ENCODE data around the gene KIAA1549.
"Not testable (repeated sequence)": the region's sequence is repeated elsewhere in the genome, so short reads cannot be mapped to it uniquely, and the experiment has no call there.

The KIAA1549 gene

DNA sequence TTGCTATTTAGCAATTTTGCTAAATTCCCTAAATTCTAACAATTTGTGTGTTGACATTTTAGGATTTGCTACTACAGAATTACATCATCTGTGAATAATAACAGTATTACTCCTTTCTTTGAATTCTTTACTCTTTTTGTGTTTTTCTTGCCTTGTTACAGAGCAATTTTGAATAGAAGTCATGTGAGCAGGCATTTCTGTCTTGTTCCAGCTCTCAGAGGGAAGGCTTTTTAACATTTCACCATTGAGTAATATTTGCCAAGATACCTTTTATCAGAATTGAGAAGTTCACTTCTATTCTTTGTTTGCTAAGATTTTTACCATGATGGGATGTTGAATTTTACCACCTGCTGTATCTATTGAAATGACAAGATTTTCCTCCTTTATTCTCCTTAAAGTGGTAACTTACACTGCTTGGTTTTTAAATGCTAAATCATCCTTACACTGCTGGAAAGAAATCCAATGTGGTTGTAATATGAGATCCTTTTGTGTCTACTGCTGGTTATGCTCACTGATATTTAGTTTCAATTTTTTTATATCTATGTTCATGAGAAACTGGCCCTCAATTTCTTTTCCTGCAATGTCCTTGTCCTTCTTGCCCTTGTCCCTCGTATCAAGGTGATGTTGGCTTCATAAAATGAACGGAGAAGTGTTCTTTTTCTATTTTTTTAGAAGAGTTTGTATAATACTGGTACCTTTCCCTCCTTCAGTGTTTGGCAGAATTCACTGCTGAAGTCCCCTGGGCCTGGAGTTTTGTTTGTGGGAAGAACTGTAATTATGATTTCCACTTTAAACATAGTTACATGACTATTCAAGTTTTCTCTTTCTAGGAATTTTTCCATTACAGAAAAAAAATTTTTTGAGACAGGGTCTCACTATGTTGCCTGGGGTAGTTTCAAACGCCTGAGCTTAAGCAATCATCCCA is 132.9 kb downstream of the KIAA1549 start:
- FAIRE-seq = no peak

GRCh38 chr7:138845711-138846110 is 135.5 kb downstream of the KIAA1549 start:
- no peak for FAIRE-seq

- FAIRE-seq = no peak
Measured at GRCh38 chr7:138843632-138844580, 137.3 kb downstream of the KIAA1549 start.

DNA sequence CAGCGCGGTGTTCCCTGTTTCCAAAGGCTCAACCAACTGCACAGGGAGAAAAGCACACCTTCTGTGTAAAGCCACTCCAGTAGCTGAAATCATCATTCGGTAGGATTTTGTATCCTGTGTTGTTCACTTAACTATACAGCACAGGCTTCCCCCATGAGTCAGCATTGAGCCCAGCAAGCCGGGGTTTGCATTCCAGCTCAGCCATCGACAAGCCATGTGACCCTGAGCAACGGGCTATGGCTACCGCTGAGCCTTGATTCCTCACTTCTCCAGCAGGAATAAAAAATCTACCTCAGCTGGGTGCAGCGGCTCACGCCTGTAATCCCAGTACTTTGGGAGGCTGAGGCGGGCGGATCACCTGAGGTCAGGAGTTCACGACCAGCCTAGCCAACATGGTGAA is 139.1 kb downstream of the KIAA1549 start:
- no peak for FAIRE-seq

GRCh38 chr7:138838166-138838565 is 143.0 kb downstream of the KIAA1549 start:
- FAIRE-seq = no peak

GRCh38 chr7:138837627-138838026 is 143.6 kb downstream of the KIAA1549 start:
- no peak for FAIRE-seq

DNA sequence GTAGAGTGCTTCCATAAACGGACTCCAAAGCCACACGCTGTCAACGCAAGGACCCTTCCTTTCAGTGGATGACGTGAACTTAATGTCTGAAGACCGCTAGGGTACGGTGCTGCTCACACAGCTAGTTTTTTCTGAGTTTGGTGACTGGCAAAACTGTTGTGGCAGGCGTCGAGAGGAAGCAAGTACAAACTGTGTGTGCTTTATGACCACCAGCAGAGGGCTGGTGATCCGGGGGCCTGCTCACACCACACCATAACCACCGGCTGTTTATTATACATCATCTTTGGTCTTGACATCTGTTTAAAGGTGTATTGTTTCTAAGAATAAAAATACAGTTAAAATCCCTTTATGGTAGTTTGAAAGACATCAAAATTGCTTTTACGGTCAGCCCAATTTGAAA is 146.1 kb downstream of the KIAA1549 start:
- no peak for FAIRE-seq

DNA sequence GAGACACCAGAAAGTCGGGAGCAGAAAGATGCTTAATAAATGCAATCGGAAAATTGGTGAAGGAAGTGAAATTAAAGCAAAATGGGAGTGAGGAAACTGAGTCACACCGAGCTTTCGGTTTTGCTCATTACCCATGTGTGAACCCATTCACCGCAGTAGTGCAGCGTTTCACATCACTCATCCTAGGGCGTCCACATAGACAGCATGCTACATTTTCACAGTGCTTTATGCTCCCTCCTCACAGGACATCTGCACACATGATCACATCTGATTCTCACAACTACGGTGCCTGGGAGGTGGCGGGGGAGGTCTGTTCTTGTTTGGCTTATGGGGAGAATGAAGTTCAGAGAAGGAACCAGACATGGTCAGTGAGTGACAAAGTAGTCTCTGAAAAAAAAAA is 146.6 kb downstream of the KIAA1549 start:
- no peak for FAIRE-seq

DNA sequence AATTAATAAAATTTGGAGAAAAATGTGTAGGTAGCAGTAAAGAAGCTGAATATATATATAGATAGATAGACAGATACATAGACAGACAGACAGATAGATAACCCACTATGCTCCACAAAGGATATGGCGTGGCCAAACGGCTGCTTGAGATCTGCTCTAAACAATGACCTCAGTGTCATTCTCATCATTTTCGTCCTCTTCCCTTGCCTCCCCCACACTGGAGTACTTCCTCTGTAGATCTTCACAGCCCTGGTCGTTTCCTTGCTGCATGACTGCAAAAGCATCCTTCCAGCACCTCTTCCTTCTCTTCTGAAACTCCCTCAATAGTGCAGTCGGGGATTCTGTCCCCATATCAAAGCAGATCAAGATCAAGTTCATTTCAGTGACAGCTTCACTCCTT is 147.6 kb downstream of the KIAA1549 start:
- FAIRE-seq = no peak

DNA sequence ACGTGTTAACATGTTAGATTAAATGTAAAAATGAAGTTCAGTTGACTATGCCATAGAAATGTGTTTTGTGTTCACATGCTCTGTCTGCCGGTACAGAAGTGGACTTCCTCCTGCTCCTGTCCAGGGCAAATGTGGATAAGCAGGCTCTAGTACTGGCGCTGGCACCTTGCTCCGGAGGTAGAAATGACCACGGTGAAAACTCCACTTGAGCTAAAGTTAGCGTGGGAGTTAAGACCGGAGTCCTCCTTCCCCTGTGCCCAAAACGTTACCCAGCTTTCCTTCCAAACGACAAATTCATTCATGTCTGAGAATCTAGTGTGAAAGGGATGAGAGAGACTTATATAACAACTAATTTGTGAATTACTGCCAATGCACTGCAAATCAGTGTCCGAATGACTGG is 148.2 kb downstream of the KIAA1549 start:
- FAIRE-seq = no peak

DNA sequence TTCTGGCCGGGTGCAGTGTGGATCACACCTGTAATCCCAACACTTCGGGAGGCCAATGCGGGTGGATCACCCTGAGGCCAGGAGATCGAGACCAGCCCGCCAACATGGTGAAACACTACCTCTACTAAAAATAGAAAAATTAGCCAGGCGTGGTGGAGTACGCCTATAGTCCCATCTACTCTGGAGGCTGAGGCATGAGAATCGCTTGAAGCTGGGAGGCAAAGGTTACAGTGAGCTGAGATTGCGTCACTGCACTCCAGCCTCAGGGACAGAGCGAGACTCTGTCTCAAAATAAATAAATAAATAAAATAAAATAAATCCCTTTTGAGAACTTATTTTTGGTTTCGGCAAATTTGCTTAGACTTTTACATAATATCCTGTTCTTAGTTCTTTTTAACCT is 151.9 kb downstream of the KIAA1549 start:
- no peak for FAIRE-seq

DNA sequence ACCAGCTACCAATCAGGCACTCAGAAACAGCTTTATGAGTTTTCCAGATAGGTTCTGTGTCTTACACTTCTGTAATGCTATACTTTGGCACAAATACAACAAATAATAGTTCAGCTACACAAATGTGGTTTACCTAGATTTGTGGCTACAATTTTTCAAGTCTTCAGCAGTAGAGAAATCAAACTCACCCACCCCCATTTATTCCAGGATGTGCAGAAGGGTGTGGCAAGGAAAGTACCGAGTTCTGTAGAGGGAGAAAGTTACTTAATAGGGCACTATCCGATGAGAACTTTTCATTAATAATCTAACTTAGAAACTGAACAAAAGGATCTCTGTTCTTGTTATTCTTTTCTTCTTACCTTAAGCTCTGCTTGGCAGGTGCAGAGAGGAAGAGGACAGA is 152.9 kb downstream of the KIAA1549 start:
- no peak for FAIRE-seq

DNA sequence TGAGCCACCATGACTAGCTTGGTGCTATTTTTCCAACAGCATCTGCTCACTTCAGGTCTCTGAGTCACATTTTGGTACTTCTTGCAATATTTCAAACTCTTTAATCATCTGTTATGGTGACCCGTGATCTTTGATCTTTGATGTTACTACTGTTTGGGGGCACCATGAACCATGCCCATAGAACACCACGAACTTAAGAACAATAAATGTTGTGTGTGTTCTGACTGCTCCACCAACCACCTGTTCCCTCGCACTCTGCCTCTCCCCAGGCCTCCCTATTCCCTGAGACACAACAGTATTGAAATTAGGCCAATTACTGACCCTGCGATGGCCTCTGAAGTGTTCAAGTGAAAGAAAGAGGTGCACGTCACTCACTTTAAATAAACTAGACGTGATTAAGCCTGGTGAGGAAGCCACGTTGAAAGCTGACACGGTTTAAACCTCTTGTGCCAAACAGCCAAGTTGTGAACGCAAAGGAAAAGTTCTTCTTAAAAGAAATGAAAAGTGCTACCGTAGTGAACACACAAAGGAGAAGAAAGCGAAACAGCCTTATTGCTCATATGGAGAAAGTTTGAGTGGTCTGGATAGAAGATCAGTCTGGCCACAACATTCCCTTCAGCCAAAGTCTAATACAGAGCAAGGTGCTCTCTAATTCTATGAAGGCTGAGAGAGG is 156.0 kb downstream of the KIAA1549 start:
- no peak for FAIRE-seq

DNA sequence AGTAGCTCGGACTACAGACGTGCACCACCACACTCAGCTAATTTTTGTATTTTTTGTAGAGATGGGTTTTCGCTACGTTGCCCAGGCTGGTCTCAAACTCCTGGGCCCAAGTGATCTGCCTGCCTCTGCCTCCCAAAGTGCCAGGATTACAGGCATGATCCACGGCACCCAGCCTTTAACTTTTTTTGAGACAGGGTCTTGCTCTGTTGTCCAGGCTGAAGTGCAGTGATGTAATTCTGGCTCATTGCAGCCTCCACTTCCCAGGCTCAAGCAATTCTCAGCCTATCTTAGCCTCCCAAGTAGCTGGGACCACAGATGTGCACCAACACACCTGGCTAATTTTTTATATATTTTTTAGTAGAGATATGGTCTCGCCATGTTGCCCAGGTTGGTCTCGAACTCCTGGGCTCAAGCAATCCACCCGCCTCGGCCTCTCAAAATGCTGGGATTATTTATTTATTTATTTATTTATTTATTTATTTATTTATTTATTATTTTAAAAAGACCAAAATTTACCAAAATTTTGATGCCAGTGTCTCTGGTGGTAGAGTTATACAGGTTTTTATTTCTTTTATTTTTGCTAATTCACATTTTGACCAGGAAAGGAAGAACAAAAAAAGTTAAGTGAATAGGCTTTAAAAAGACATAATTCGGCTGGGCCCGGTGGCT is 158.2 kb downstream of the KIAA1549 start:
- FAIRE-seq = no peak

- FAIRE-seq = no peak
Measured at GRCh38 chr7:138821912-138822311, 159.3 kb downstream of the KIAA1549 start.

DNA sequence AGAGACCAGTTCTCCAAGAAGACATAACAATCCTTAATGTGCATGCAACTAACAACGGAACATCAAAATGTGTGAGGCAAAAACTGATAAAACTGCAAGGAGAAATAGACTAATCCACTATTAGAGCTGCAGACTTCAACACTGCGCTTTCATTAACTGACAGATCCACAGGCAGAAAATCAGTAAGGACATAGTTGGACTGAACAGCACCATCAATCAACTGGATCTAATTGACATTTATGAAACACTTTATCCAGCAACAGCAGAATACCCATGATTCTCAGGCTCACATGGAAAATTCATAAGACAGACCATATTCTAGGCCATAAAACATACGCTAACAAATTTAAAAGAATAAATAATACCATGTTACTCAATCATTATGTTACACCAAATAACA is 161.6 kb downstream of the KIAA1549 start:
- FAIRE-seq = no peak

GRCh38 chr7:138816650-138817049 is 164.5 kb downstream of the KIAA1549 start:
- no peak for FAIRE-seq

- no peak for FAIRE-seq
Measured at GRCh38 chr7:138814816-138815332, 166.3 kb downstream of the KIAA1549 start.

- FAIRE-seq = no peak
Measured at GRCh38 chr7:138813945-138814344, 167.2 kb downstream of the KIAA1549 start.

- FAIRE-seq = not testable (repeated sequence)
Measured at GRCh38 chr7:138811327-138811726, 169.9 kb downstream of the KIAA1549 start.

DNA sequence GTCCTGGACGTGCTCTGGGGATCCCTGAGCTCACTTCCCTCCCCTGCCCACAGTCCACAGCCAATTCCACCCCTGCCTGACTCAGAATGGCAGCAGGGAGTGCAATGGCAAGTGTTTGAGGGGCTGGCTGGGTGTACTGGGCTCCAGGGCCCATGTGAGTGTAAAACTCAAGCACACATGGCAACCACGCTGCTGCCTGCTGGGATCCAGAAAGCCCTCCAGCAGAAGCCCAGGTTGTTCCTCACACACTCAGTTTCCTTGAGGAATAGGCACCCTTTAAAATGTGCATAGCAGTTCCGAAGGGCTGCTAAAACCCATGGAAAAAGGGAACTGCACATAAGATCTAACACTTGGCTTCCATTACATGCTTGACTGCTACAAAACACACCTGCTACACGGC is 171.8 kb downstream of the KIAA1549 start:
- no peak for FAIRE-seq

DNA sequence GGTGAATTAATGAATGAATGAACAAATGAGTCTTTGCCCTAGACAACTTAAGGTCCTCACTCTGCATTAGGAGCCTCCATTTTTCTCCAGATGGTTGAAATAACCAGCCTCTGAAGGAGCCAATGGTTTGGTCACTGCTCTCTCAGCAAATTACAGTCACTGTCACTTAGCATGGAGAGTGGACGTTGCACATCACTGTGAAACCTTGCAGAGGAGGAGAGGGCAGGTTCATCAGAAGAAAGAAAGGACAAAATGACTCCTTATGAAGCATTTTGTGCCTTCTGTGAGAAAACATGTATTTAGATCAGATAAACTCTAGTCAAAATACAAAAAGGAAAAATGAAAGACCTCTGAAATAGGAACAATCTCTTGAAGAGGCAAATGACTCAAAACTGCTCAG is 176.6 kb downstream of the KIAA1549 start:
- no peak for FAIRE-seq

Data from G401.6 (cell line).